Peyer's patch (tissue), 4 donors: ENCODE data around the gene CACNB1.

Experiments
- CTCF ChIP-seq, 6 experiments: fragments of 450-650 bp in 4 of 6; fragments of 200-600 bp in 2 of 6; sonication (generic) in 1 of 6; IDR thresholded peaks; one replicate each; pipeline ENCODE4 v1.5.1; 2017 to 2019; ENCODE audit warnings: antibody characterized with exemption in 6 of 6, mild to moderate bottlenecking in 3 of 6, moderate library complexity in 1 of 6
- POLR2A ChIP-seq, 2 donors: fragments of 450-650 bp; IDR thresholded peaks; one replicate each; pipeline ENCODE4 v1.5.1; 2017; ENCODE audit warnings: antibody characterized with exemption in 2 of 2, mild to moderate bottlenecking in 2 of 2, moderate library complexity in 2 of 2

DNA sequence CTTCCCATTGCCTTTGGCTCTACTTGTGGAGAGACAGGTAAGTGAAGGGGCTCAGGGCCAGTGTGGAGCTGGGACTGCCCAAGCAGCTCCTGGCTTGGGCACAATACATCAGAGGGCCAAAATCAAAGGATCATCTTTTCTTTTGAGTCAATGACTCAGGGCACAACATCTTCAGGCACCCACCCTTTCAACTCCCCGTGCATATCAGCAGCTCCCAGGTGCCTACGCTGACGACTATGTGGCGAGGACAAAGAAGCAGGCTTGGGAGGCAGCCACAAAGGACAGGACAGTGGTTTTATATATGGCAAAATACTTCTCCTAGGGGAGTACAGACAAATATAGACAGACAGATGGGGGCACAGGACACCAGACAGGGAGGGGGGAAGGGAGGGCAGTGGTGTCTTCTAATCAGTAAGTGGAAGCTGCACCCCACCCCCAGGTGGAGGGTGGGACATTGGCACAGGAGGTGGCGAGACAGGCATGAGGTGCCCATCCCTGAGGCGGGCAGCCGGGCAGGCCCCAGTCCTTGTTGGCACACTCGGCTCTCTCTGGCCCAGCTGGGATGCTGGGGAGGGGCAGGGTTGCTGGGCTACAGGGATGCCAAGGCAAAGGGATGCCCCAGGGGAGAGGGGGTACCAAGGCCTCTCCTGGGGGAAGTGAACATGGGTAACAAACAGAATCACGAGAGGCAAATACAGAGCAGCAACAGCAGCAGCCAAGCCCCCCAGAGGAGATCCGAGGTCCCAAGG lies 23.8 kb downstream of the CACNB1 start:
- no peak for TF ChIP-seq POLR2A (IDR thresholded peaks at IDR 0.05)
- no peak for TF ChIP-seq CTCF (IDR thresholded peaks at IDR 0.05)
